Fibroblast of the aortic adventitia (primary cell): Measurements from ENCODE around the gene CLDN8. TPM values are rescaled to one million over a fixed set of nuclear protein-coding genes. Genes with fewer than 3 reads are reported as not detected.

Experiments
- DNase-seq: peaks from one replicate; pipeline ENCODE4 v3.0.0-alpha.2; 2010; ENCODE audit warnings: low read depth
- H3K4me3 ChIP-seq: 2 replicates; pipeline ENCODE4 v1.5.1; 2011; ENCODE audit warnings: low read depth, mild to moderate bottlenecking, control low read depth, low read length, moderate library complexity
- CTCF ChIP-seq: IDR thresholded peaks from 2 replicates; pipeline ENCODE4 v1.5.1; 2011; ENCODE audit warnings: mild to moderate bottlenecking, low read length, control low read depth, inconsistent platforms; ENCODE audit not compliant: insufficient read depth
- total RNA-seq: library from RNA; depleted of rRNA; stranded (reverse); fragments of >200 nt; gene quantifications from 2 replicates; pipeline ENCODE4 v1.2.3, GENCODE V29; 2012; ENCODE audit warnings: low replicate concordance

Gene CLDN8
- total RNA-seq, 1 donor = not detected

- no peak for DNase-seq
- no peak overlapping the region for H3K4me3 ChIP-seq
- no peak for TF ChIP-seq CTCF
Observed at GRCh38 chr21:30233228-30234020, 17.5 kb upstream of the CLDN8 start.

DNA sequence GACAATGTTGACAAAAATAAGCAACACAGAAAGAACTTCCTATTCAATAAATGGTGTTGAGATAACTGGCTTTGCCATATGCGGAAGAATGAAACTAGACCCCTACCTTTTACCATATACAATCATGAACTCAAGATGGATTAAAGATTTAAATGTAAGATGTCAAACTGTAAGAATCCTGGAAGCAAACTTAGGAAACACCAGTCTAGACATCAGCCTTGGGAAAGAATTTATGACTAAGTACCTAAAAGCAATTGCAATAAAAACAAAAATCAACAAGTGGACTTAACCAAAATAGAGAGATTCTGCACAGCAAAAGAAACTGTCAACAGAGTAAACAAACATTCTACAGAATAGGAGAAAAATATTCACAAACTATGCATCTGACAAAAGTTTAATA lies 16.1 kb upstream of the CLDN8 start:
- H3K4me3 ChIP-seq = no peak overlapping the region
- no peak for TF ChIP-seq CTCF
- no peak for DNase-seq

GRCh38 chr21:30227633-30228404 lies 11.9 kb upstream of the CLDN8 start:
- H3K4me3 ChIP-seq = no peak overlapping the region
- no peak for TF ChIP-seq CTCF
- DNase-seq = peak; percentile 80

DNA sequence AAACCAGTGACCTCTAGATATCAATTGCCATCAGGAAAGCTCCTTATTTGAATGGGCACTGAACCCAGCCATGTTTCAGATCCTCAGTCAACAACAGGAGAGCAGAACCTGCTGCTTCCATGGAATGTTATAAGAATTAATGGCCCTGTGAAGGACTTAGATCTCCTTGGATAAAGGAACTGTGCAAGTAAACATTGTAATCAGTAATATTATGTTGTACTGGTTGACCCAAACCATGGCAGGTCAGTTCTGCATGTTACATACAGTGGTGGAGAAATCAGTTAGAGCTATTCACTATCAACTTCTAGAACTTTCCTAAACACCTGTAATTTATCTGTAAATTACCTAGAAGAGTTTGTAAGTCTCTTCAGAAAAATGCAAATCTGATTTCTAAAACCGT lies 11.2 kb upstream of the CLDN8 start:
- no peak for TF ChIP-seq CTCF
- no peak overlapping the region for H3K4me3 ChIP-seq
- no peak for DNase-seq

- TF ChIP-seq CTCF = no peak
- H3K4me3 ChIP-seq = no peak overlapping the region
- no peak for DNase-seq
Observed at GRCh38 chr21:30223596-30223995, 7.7 kb upstream of the CLDN8 start.

- no peak for TF ChIP-seq CTCF
- no peak for DNase-seq
- H3K4me3 ChIP-seq = no peak overlapping the region
Observed at GRCh38 chr21:30222724-30223123, 6.8 kb upstream of the CLDN8 start.
